GM12875 (cell line): Measurements from ENCODE around the gene BLCAP.
"Not testable (repeated sequence)": the region's sequence is repeated elsewhere in the genome, so short reads cannot be mapped to it uniquely, and the experiment has no call there.

Source experiments
- H3K4me3 ChIP-seq: one replicate; pipeline ENCODE4 v1.5.1; 2011; ENCODE audit warnings: low read depth, low read length, control low read depth
- CTCF ChIP-seq: IDR thresholded peaks from 2 replicates; pipeline ENCODE4 v1.5.1; 2011; ENCODE audit warnings: low read depth, mild to moderate bottlenecking, control low read depth, inconsistent platforms, low read length, moderate library complexity, borderline replicate concordance; ENCODE audit not compliant: insufficient read depth

The BLCAP gene

GRCh38 chr20:37541326-37541725 lies 13.7 kb upstream of the BLCAP start:
- no peak for TF ChIP-seq CTCF
- no peak overlapping the region for H3K4me3 ChIP-seq

- H3K4me3 ChIP-seq = not testable (repeated sequence)
These were observed 13.2 kb upstream of the BLCAP start for GRCh38 chr20:37540838-37541237.

GRCh38 chr20:37540001-37540400 lies 12.3 kb upstream of the BLCAP start:
- no peak overlapping the region for H3K4me3 ChIP-seq
- TF ChIP-seq CTCF = no peak

- H3K4me3 ChIP-seq = no peak overlapping the region
- TF ChIP-seq CTCF = no peak
These were observed 11.7 kb upstream of the BLCAP start for GRCh38 chr20:37539424-37539823.

DNA sequence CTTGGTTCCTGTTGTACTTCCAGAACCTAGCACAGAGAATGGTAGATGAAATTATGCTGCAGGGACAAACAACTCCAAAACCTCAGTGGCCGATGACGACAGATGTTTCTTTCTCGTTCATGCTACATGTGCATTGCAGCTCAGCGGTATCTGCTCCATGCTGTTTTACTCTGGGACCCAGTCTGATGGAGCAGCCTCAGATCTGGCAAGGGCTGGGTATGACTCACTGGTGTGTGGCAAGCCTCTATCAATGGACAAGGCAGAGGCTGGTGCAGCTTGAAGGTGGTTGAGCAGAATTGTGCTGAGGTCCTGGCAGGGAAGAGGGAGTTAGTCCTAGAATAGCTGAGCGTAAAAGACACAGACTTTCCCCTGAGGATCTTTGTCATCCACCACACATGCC lies 10.3 kb upstream of the BLCAP start:
- no peak overlapping the region for H3K4me3 ChIP-seq
- TF ChIP-seq CTCF = no peak

DNA sequence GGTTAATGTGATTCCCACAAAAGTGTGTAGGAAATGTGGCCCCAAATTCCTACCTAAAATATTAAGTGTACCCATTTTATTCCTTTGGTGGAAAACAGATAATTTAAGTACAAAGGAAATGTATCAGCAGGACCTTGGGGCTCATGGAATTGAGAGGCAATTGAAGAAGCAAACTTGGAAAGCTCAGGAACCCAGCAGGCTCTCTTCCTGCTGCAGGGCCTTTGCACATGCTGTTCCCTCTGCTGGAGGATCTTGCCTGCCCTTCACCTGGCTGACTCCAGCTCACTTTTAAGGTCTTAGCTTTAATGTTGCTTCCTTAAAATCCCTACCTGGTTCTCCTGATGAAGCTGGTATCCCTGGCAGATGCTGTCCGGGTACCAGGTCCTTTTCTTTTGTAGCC lies 9.8 kb upstream of the BLCAP start:
- H3K4me3 ChIP-seq = no peak overlapping the region
- TF ChIP-seq CTCF = no peak

DNA sequence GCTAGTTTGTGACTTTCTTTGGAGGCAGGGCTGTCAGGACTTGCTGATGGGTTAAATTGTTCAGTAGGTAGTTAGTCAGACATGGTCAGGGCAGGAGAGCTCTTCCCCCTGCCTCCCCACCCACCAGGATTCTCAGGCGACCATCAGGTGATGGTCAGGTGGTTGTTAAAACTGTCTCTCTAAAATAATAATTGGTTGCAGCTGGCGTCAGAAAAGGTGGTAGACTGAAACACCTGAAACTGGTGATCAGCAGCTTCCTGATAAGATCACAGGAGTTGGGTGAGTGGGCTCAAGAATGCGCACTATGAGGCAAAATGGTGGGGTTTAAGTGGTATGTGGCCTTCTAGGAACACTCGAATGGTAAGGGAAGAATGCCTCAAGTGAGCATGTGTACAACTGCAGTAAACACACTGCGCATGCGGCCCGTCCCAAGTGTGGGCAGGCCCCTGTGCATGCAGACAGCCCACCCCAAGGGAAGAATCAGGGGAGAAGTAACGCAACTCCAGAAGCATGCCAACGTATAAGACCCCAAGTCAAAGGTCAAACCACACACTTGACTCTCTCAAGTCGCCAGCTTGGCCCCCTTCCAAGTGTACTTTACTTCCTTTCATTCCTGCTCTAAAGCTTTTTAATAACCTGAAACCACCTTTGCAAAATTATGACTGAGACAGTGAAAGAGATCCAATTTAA lies 7.9 kb upstream of the BLCAP start:
- TF ChIP-seq CTCF = no peak
- no peak overlapping the region for H3K4me3 ChIP-seq
